ENCODE data around the gene FLT3. TPM values are rescaled to one million over a fixed set of nuclear protein-coding genes. Genes with fewer than 3 reads are reported as not detected.
A peak's percentile ranks its signal among the peaks of the same experiment; 100 is the strongest.

The FLT3 gene
- total RNA-seq, 1 donor from 2014 or later = 0.58 TPM

DNA sequence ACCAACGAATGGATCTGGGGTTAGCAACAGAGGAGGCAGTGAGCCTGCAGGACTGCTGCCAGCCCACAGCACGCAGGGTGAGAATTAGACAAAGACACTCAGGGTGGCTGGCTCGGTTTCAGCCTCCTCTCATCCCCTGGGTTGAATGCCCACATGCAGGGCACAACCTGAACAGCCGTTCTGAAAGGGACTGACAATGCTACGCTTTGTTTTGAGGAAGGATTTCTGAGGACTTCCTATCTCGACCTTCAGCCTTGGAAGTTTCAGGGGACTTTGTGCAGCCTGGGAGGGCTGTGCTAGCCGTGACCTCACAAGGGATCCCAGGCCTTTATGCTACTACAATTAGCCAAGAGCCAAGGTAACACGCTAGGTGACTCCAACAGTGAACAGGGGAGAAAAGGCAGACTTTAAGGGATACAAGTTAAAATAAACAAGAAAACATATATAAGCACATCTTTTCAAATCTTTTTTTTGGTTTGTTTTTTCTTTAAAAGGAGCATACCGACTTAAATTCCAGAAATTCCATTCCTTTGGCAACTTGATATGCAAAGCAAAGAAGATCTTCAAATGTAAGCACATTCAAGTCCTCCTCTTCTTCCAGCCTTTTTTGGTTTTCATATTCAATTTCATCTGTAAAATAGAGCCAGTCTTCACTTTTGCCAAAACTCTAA is 77.4 kb downstream of the FLT3 start:
- Mint-ChIP-seq H3K36me3 (no peaks in the 10 kb centered on the region), H3K4me3 (no peak overlapping the region), H3K27me3 (ENCODE audit: low read depth) (no peaks in the 10 kb centered on the region), H3K9me3 (peaks cover 4% of the 10 kb centered on the region), H3K4me1 (peaks cover 41% of the 10 kb centered on the region), H3K27ac (peak overlapping the region; percentile 93)
- TF ChIP-seq, protein P1, sequence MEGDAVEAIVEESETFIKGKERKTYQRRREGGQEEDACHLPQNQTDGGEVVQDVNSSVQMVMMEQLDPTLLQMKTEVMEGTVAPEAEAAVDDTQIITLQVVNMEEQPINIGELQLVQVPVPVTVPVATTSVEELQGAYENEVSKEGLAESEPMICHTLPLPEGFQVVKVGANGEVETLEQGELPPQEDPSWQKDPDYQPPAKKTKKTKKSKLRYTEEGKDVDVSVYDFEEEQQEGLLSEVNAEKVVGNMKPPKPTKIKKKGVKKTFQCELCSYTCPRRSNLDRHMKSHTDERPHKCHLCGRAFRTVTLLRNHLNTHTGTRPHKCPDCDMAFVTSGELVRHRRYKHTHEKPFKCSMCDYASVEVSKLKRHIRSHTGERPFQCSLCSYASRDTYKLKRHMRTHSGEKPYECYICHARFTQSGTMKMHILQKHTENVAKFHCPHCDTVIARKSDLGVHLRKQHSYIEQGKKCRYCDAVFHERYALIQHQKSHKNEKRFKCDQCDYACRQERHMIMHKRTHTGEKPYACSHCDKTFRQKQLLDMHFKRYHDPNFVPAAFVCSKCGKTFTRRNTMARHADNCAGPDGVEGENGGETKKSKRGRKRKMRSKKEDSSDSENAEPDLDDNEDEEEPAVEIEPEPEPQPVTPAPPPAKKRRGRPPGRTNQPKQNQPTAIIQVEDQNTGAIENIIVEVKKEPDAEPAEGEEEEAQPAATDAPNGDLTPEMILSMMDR (IDR thresholded peaks at IDR 0.05; ENCODE audit: unreplicated experiment) = no peak
- DNase-seq (ENCODE audit: low spot score in 2 of 2, unreplicated experiment in 2 of 2) = no peak

DNA sequence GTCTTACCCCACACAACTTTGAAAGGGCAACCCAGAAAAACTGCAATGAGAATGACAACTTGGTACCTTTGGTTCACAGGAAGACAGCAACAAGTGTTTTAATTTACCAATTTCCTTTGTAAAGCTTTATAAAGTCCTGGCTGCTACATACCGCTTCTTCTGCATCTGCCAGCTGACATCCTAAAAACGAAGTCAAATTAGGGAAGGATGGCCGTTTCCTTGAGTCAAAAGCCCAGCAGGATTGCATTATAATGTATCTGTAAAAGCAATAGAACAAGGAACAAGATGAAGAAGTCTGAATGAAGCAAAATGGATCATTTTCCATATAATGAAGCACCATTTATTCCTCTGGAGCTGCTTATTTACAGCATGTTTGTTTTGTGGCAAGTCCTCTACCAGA is 86.1 kb downstream of the FLT3 start:
- Mint-ChIP-seq H3K9me3 (no peaks in the 10 kb centered on the region), H3K27me3 (ENCODE audit: low read depth) (peaks cover 17% of the 10 kb centered on the region), H3K4me1 (peaks cover 11% of the 10 kb centered on the region), H3K27ac (no peak overlapping the region), H3K4me3 (no peak overlapping the region), H3K36me3 (no peaks in the 10 kb centered on the region)
- TF ChIP-seq, protein P1 (IDR thresholded peaks at IDR 0.05; ENCODE audit: unreplicated experiment) = no peak
- no peak for DNase-seq (ENCODE audit: low spot score in 2 of 2, unreplicated experiment in 2 of 2)

DNA sequence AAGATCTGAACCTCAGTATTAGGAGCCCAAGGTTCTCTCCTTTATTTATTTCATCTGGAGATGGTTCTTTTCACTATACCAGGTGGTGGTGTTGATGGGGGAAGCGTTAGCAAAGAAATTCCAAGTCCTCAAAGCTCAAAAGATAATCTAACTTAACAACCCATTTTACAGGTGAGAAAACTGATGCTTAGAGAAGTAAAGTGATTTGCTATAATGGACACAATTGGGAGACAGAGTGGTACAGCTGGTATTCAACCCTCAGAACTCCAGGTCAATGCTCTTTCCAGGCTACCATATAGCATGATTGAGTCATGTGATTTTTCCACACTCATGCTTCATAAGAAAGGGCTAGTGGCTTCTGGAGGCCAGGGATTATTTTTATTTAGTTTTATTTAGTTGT is 86.9 kb downstream of the FLT3 start:
- TF ChIP-seq, protein P1 (IDR thresholded peaks at IDR 0.05; ENCODE audit: unreplicated experiment) = no peak
- Mint-ChIP-seq H3K9me3 (no peaks in the 10 kb centered on the region), H3K27me3 (ENCODE audit: low read depth) (peaks cover 19% of the 10 kb centered on the region), H3K4me3 (no peak overlapping the region), H3K27ac (no peak overlapping the region), H3K36me3 (no peaks in the 10 kb centered on the region), H3K4me1 (peaks cover 7% of the 10 kb centered on the region)
- no peak for DNase-seq (ENCODE audit: low spot score in 2 of 2, unreplicated experiment in 2 of 2)

DNA sequence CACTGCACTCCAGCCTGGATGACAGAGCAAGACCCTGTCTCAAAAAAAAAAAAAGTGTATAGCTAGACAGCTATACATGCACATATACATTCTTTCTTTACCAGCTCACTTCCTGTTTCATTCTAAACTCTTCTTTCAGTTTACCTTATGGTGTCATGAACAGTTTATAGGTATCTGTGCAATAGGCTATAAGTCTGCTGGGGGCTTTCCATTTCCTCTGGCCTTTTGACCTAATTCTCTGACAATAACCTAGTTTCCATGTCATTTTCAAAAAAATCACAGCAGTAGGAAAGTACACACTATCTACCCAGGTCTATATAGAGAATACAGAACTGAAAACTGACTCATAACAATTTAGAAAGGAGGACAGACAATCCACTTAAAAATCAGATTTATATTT is 87.5 kb downstream of the FLT3 start:
- Mint-ChIP-seq H3K27ac (no peak overlapping the region), H3K27me3 (ENCODE audit: low read depth) (peaks cover 19% of the 10 kb centered on the region), H3K4me3 (no peak overlapping the region), H3K9me3 (no peaks in the 10 kb centered on the region), H3K4me1 (peaks cover 2% of the 10 kb centered on the region), H3K36me3 (no peaks in the 10 kb centered on the region)
- TF ChIP-seq, protein P1 (IDR thresholded peaks at IDR 0.05; ENCODE audit: unreplicated experiment) = no peak
- DNase-seq (ENCODE audit: low spot score in 2 of 2, unreplicated experiment in 2 of 2) = no peak

DNA sequence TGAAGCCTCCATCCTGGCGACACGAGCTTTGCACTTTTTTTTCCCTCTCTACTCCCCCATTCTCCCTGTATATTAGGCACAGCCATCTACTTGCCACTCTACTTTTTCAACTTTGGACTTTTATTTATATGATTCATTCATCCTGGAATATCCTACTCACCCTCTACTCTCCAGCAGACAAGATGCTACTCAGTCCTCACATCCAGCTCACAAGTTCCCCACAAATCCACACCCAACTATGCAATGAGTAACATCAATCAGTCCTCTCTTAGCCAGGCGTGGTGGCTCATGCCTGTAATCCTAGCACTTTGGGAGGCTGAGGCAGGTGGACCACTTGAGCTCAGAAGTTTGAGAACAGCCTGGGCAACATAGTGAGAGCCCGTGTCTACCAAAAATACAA is 88.0 kb downstream of the FLT3 start:
- Mint-ChIP-seq H3K9me3 (no peaks in the 10 kb centered on the region), H3K27ac (no peak overlapping the region), H3K27me3 (ENCODE audit: low read depth) (peaks cover 19% of the 10 kb centered on the region), H3K36me3 (no peaks in the 10 kb centered on the region), H3K4me1 (peaks cover 2% of the 10 kb centered on the region), H3K4me3 (no peak overlapping the region)
- TF ChIP-seq, protein P1 (IDR thresholded peaks at IDR 0.05; ENCODE audit: unreplicated experiment) = no peak
- no peak for DNase-seq (ENCODE audit: low spot score in 2 of 2, unreplicated experiment in 2 of 2)
